Omental fat pad (tissue), 4 donors: ENCODE data around the gene KCNK5. TPM values are rescaled to one million over a fixed set of nuclear protein-coding genes. Genes with fewer than 3 reads are reported as not detected.

Experiments used
- ATAC-seq: fragments of 150-250 bp; one replicate; pipeline ENCODE4 v1.9.1; 2016; ENCODE audit warnings: mild to moderate bottlenecking, moderate library complexity; ENCODE audit not compliant: low FRiP score
- DNase-seq: peaks from one replicate; pipeline ENCODE4 v3.0.0-alpha.2; 2019; ENCODE audit warnings: low spot score
- CTCF ChIP-seq, 3 donors: fragments of 450-650 bp; IDR thresholded peaks; one replicate each; pipeline ENCODE4 v1.5.1; 2016 to 2017; ENCODE audit warnings: antibody characterized with exemption in 3 of 3, mild to moderate bottlenecking in 3 of 3, moderate library complexity in 2 of 3
- total RNA-seq, 4 donors: library from RNA; depleted of rRNA; stranded (reverse); fragments of >200 nt; gene quantifications; one replicate each; pipeline ENCODE4 v1.1.0, GENCODE V29; 2016

Gene KCNK5
- total RNA-seq, 4 donors from 2014 or later = 1.7 to 10.9 (median 4.1) TPM

DNA sequence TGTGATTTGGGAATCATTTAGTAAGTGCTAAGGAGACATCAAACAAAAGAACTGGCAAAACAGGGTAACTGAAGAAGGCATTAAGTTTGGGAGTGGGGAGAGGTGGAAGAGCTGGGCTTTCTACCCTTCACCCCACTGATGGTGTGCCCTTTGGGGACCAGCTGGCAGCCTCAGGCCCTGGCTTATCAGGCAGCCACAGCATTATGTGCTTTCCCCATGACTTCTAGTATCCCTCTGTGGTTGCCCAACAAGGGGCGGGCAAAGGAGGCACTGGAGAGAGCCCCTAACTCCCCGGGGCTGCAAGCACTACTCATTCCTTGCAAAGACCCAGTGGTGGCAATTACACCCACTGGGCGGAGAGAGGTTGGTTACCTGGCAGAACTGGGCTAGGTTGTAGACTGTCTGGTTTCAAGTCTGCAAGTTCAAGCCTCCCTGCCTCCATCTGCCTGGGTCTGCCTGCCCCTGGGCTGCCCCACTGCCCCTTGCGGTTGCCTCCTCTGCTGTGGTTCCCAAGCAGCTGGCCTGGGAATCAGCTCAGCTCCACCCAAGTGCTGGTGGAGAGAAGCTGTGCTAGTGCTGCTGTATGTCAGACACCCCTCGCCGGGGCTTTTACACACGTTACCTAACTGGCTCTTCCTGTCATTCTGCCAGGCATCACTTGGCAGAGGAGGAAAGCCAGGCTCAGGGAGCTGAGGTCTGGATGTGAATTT lies 29.9 kb downstream of the KCNK5 start:
- ATAC-seq (no peak), DNase-seq (no peak)
- no peak for TF ChIP-seq CTCF (IDR thresholded peaks at IDR 0.05)

DNA sequence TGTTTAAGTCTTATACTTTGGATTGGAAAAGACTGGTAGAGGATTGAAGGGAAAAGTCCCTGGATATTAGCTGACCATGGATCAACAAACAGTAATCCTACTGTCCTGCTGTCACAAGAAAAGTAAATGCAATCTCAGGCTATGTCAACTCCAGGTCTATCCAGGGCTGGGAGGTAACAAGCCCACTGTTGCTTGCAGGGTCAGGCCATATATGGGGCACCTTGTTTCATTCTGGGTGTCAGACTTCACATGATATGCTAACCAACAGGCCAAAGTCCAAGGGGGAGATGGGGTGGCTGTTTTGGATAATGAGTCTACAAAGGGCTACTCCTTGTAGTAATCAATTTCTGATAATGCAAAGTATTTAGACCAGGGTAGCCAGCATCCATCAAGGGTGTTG lies 30.7 kb downstream of the KCNK5 start:
- no peak for ATAC-seq
- TF ChIP-seq CTCF (IDR thresholded peaks at IDR 0.05) = no peak
- no peak for DNase-seq

DNA sequence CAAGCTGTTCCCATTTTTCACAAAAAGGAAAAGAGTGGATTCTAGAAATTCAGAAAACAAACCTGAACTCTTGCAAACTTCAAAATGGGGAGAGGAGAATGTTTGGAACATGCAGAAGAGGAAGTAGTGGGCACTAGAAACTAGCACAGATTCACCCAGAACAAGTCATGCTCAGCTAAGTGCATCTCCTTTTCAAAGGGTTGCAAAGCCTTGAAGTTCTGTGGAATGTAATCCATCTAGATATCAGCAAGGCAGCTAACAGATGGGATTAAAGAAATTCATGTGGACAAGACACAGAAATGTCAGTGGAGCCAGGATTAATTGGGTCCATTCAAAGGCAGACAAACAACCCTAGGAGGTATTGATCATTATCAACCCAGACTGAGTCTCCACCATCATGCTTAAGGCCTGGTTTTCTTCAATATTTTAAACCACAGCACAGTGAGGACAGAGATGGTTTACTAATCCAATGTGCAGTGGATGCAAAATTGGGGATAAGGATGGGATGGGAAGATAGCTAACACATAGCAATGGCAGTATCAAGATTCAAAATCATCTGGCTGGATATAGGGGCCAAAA lies 31.3 kb downstream of the KCNK5 start:
- TF ChIP-seq CTCF (IDR thresholded peaks at IDR 0.05) = no peak
- no peak for DNase-seq
- no peak for ATAC-seq

DNA sequence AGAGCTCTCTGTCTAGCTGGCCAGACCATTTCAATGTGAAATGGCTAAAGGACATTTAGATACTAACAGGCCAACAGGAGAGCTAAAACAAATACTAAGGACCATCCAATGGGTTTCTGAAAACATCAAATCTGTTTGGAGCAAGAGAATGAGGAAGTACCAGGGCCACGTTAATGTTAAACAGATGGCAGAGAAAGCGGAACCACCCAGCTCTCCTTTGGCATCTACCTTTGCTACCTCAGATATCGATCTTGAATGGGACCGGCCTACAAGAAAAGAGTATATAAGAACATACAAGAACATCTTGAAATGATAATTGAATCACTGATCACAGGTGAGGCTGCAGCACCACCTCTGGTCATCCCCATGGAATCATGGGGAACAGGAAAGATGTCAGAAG lies 31.8 kb downstream of the KCNK5 start:
- ATAC-seq (no peak), DNase-seq (no peak)
- TF ChIP-seq CTCF (IDR thresholded peaks at IDR 0.05) = no peak

GRCh38 chr6:39196673-39197091 lies 32.6 kb downstream of the KCNK5 start:
- TF ChIP-seq CTCF (IDR thresholded peaks at IDR 0.05) = no peak
- no peak for ATAC-seq
- no peak for DNase-seq

- DNase-seq (no peak), ATAC-seq (no peak)
- no peak for TF ChIP-seq CTCF (IDR thresholded peaks at IDR 0.05)
Measured at GRCh38 chr6:39195792-39196385, 33.4 kb downstream of the KCNK5 start.

- ATAC-seq = no peak
- TF ChIP-seq CTCF (IDR thresholded peaks at IDR 0.05) = no peak
- DNase-seq = no peak
Measured at GRCh38 chr6:39194466-39194865, 34.8 kb downstream of the KCNK5 start.
